A549 (cell line): ENCODE results near the gene ARMC9.

Experiments used
- CTCF ChIP-seq: fragments of >200 bp; sonication (Bioruptor Twin); formaldehyde crosslinking; IDR thresholded peaks from 3 replicates; pipeline ENCODE4 v1.5.1; 2016
- MAX ChIP-seq: IDR thresholded peaks from 2 replicates; pipeline ENCODE4 v1.6.1; 2012
- PHF8 ChIP-seq: fragments of 200-600 bp; sonication (generic); IDR thresholded peaks from 2 replicates; pipeline ENCODE4 v1.6.1; 2016; ENCODE audit warnings: low read depth, mild to moderate bottlenecking, antibody characterized with exemption, moderate library complexity, borderline replicate concordance
- REST ChIP-seq: fragments of 200-600 bp; sonication (generic); IDR thresholded peaks from 2 replicates; pipeline ENCODE4 v1.6.1; 2016; ENCODE audit warnings: antibody characterized with exemption, mild to moderate bottlenecking, moderate library complexity
- SREBF2 ChIP-seq: fragments of 450-650 bp; IDR thresholded peaks from 2 replicates; pipeline ENCODE4 v1.6.1; 2014; ENCODE audit warnings: mild to moderate bottlenecking, moderate library complexity
- TF ChIP-seq, protein P1 (sequence below): IDR thresholded peaks from 2 replicates; pipeline ENCODE4 v1.6.1; 2012

DNA sequence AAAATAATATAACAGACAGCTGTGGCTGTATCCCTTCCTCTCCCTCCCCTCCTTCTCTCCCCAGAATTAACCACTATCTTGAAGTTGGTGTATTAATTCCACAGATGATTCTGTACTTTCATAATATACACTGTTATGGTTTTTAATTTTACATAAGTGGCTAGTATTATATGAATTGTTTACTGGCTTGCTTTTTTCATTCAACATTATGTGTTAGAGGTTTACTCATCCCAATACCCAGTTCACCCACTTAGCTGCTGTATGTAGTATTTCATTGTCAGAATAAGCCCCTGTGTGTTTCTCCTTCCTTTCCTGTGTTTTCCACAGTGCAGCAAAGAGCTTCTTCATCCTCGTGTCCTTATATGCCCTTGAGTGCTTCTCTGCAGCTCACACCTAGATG lies 121.4 kb downstream of the ARMC9 start:
- TF ChIP-seq CTCF (no peak), REST (no peak), SREBF2 (no peak), MAX (no peak), PHF8 (no peak)
- TF ChIP-seq, protein P1, sequence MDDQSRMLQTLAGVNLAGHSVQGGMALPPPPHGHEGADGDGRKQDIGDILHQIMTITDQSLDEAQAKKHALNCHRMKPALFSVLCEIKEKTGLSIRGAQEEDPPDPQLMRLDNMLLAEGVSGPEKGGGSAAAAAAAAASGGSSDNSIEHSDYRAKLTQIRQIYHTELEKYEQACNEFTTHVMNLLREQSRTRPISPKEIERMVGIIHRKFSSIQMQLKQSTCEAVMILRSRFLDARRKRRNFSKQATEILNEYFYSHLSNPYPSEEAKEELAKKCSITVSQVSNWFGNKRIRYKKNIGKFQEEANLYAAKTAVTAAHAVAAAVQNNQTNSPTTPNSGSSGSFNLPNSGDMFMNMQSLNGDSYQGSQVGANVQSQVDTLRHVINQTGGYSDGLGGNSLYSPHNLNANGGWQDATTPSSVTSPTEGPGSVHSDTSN, result no peak
